Esophagus muscularis mucosa (tissue), 4 donors: ENCODE measurements around the gene THNSL1. TPM values are rescaled to one million over a fixed set of nuclear protein-coding genes. Genes with fewer than 3 reads are reported as not detected.

Experiments used
- DNase-seq: peaks from one replicate; pipeline ENCODE4 v3.0.0-alpha.2; 2017; ENCODE audit errors: extremely low spot score
- H3K27ac ChIP-seq, 4 donors: fragments of 200-600 bp; sonication (generic); replicated peaks in 1 of 4; 1 replicate in 3 of 4; 2 replicates in 1 of 4; pipeline ENCODE4 v1.5.1; 2016 to 2019; ENCODE audit warnings: mild to moderate bottlenecking in 1 of 4
- H3K27me3 ChIP-seq, 4 donors: fragments of 200-600 bp; sonication (generic); one replicate each; pipeline versions ENCODE4 v1.5.1 to v1.6.0; 2016 to 2019
- H3K36me3 ChIP-seq, 4 donors: fragments of 200-600 bp; sonication (generic); one replicate each; pipeline ENCODE4 v1.5.1; 2016 to 2019
- H3K4me1 ChIP-seq, 4 donors: fragments of 200-600 bp; sonication (generic); one replicate each; pipeline ENCODE4 v1.5.1; 2016 to 2019
- H3K4me3 ChIP-seq, 4 donors: fragments of 200-600 bp; sonication (generic); 1 replicate in 2 of 4; 2 replicates in 2 of 4; pipeline ENCODE4 v1.5.1; 2016 to 2019; ENCODE audit warnings: mild to moderate bottlenecking in 4 of 4, moderate library complexity in 1 of 4
- H3K9me3 ChIP-seq, 4 donors: fragments of 200-600 bp; sonication (generic); 1 replicate in 3 of 4; 2 replicates in 1 of 4; pipeline ENCODE4 v1.5.1; 2016 to 2019
- EP300 ChIP-seq: sonication (generic); formaldehyde crosslinking; IDR thresholded peaks from one replicate; pipeline ENCODE4 v1.6.1; 2017; ENCODE audit warnings: antibody characterized with exemption
- POLR2A ChIP-seq: fragments of 450-650 bp; IDR thresholded peaks from one replicate; pipeline ENCODE4 v1.6.1; 2017; ENCODE audit warnings: antibody characterized with exemption, moderate library complexity, mild to moderate bottlenecking, low read depth
- POLR2AphosphoS5 ChIP-seq, 2 donors: sonication (generic); formaldehyde crosslinking; IDR thresholded peaks; one replicate each; pipeline ENCODE4 v1.6.1; 2017; ENCODE audit warnings: antibody characterized with exemption in 2 of 2
- WGBS: methylation state at CpG from one replicate; pipeline ENCODE4 v1.1.5; 2018; 5-methylcytosine and 5-hydroxymethylcytosine counted together
- intact Hi-C: fragments of 100-400 bp; cut with DNase I; formaldehyde crosslinking; loops from one replicate; pipeline ENCODE4 v1.15.1; 2023
- total RNA-seq, 4 donors: library from RNA; depleted of rRNA; stranded (reverse); fragments of >200 nt; gene quantifications; one replicate each; pipeline versions ENCODE4 v1.1.0 to v1.2.1, GENCODE V29; 2016
- TF ChIP-seq, protein P1 (sequence below), 3 experiments: fragments of 200-600 bp in 2 of 3; fragments of 450-650 bp in 1 of 3; sonication (generic) in 2 of 3; IDR thresholded peaks; one replicate each; pipeline ENCODE4 v1.5.1; 2017 to 2019; ENCODE audit warnings: antibody characterized with exemption in 3 of 3, mild to moderate bottlenecking in 2 of 3, moderate library complexity in 1 of 3

Gene THNSL1
- total RNA-seq, 4 donors from 2014 or later: 0.65 to 1.1 (median 0.75) TPM

DNA sequence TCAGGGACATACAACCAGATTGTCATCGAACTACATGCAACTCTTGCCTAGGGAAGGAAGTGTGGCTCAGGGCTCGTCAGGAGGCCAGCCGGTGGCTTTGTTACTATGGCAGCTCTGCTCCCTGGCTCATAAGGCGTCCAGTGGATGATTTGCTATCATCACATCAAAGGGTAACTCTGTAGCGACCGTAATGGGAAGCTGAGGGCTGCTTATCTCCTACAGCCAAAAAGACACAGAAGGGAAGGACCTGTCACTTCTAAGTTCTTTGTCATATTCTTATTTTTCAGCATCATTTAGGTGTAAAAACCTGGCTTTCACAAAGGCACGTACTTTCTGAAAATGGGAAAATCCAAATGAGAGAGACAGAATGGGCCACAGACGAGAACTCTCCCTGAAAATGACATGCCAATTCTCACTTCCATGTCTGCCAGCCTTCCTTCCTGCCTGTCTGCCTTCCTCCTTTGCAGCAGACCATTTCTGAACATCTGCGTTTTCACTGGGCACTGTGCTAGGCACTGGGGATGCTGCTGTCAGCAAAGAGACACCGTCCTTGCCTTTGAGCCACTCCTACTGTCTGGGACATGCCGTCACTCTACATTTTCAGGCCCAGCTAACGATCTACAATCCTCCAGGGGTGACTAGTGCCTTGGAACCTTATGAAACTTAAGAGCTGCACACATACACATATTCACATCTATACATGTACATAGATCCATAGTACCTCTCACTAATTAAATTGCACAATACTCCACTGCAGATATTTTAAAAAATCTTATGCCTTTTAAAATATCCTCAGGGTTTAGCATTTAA lies 27.4 kb upstream of the THNSL1 start:
- no peaks in the 10 kb centered on the region for H3K9me3 ChIP-seq
- peaks cover 0 to 3% (median 0%) of the 10 kb centered on the region in 4 donors for H3K27me3 ChIP-seq
- 68% methylated on average over 12 of the region's 12 CpGs for WGBS
- H3K27ac ChIP-seq: no peak overlapping the region
- H3K36me3 ChIP-seq: no peaks in the 10 kb centered on the region
- no peak overlapping the region for H3K4me3 ChIP-seq
- intact Hi-C loops: no loop called here
- no peak for TF ChIP-seq EP300
- TF ChIP-seq POLR2AphosphoS5 (IDR thresholded peaks at IDR 0.05): no peak
- TF ChIP-seq, protein P1, sequence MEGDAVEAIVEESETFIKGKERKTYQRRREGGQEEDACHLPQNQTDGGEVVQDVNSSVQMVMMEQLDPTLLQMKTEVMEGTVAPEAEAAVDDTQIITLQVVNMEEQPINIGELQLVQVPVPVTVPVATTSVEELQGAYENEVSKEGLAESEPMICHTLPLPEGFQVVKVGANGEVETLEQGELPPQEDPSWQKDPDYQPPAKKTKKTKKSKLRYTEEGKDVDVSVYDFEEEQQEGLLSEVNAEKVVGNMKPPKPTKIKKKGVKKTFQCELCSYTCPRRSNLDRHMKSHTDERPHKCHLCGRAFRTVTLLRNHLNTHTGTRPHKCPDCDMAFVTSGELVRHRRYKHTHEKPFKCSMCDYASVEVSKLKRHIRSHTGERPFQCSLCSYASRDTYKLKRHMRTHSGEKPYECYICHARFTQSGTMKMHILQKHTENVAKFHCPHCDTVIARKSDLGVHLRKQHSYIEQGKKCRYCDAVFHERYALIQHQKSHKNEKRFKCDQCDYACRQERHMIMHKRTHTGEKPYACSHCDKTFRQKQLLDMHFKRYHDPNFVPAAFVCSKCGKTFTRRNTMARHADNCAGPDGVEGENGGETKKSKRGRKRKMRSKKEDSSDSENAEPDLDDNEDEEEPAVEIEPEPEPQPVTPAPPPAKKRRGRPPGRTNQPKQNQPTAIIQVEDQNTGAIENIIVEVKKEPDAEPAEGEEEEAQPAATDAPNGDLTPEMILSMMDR (IDR thresholded peaks at IDR 0.05): no peak
- TF ChIP-seq POLR2A: no peak
- H3K4me1 ChIP-seq: peaks cover 0 to 6% (median 0%) of the 10 kb centered on the region in 4 donors
- no peak for DNase-seq

DNA sequence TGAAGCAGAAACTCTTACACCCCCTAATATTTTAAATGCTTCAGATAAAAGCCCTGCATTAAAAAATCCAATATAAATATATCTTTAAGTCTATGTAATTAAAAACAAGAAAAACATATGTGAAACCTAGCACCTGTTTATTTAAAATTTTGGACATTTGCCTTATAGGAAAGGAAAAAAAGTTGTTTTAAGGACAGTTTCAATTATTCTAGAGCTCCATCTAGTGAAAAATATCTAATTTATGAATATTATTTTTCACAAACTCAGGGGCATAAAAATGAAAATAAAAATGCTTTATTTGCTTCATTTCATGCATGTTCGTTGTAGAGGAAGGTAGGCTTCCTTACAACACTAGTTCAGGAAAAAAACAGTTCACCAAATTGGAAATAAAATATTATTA lies 26.5 kb upstream of the THNSL1 start:
- Histone ChIP-seq H3K27me3 (peaks cover 0 to 3% (median 0%) of the 10 kb centered on the region in 4 donors), H3K4me3 (no peak overlapping the region), H3K27ac (no peak overlapping the region), H3K4me1 (peaks cover 0 to 3% (median 0%) of the 10 kb centered on the region in 4 donors), H3K9me3 (no peaks in the 10 kb centered on the region), H3K36me3 (no peaks in the 10 kb centered on the region)
- intact Hi-C loops: loop anchor here (2.0 kb wide), 1 partner anchor 347 kb away; no protein-coding TSS in a partner anchor
- no peak for DNase-seq
- 15% methylated on average over 1 of the region's 1 CpG for WGBS
- no peak for TF ChIP-seq POLR2A
- TF ChIP-seq, protein P1 (IDR thresholded peaks at IDR 0.05): peak; percentile 20 to 30 (median 22)

DNA sequence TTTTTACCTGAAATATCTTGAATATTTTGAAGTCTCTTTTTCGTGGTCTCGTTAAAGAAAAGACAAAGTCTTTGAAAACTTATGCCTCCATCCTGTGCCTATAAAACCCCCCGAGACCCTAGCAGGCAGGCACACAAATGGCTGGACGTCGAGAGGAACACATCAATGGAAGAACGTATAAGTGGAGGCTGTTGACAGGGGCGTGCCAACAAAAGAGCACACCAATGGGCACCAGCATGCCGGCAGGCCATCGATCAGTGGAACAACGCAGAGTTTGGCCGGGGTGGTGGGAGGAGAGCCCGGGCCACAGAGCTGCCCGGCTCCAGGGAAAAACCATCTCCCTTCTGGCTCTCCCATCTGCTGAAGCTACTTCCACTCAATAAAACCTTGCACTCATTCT lies 25.1 kb upstream of the THNSL1 start:
- H3K9me3 ChIP-seq: no peaks in the 10 kb centered on the region
- no peak overlapping the region for H3K4me3 ChIP-seq
- H3K27me3 ChIP-seq: peaks cover 0 to 3% (median 0%) of the 10 kb centered on the region in 4 donors
- intact Hi-C loops: loop anchor here (2.0 kb wide), 1 partner anchor 348 kb away; no protein-coding TSS in a partner anchor
- H3K36me3 ChIP-seq: no peaks in the 10 kb centered on the region
- 95% methylated on average over 13 of the region's 13 CpGs for WGBS
- no peaks in the 10 kb centered on the region for H3K4me1 ChIP-seq
- H3K27ac ChIP-seq: no peak overlapping the region
- TF ChIP-seq EP300 (no peak), POLR2AphosphoS5 (IDR thresholded peaks at IDR 0.05) (no peak)
- DNase-seq: no peak

DNA sequence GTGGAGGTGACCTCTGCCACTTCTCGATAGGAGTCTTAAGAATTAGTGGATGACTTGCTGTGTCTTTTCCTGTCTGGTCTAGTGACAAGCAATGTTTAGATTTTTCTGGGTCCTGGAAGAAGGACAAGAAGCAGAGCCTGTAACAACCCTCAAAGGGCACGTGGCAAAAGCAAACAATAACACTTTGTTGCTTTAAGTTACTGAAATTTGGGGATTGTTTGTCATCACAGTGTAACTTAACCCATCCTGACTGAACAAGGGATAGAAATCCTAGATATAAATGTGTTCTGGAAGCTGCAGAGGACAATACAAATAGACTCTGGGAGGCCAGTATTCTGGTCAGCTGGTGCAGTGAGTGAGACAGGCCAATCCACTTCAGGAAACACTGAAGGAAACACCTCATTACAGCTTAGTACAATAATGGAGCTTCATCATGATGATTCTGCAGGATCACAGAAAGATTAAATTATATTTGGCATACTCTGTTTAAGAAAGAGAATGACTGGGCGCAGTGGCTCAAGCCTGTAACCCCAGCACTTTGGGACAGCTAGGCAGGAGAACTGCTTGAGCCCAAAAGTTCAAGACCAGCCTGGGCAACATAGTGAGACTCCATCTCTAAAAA lies 23.8 kb upstream of the THNSL1 start:
- Histone ChIP-seq H3K4me1 (no peaks in the 10 kb centered on the region), H3K36me3 (no peaks in the 10 kb centered on the region), H3K27ac (no peak overlapping the region), H3K27me3 (peaks cover 0 to 3% (median 0%) of the 10 kb centered on the region in 4 donors), H3K9me3 (no peaks in the 10 kb centered on the region), H3K4me3 (no peak overlapping the region)
- DNase-seq: no peak
- WGBS: 76% methylated on average over 3 of the region's 3 CpGs
- TF ChIP-seq, protein P1 (IDR thresholded peaks at IDR 0.05): no peak
- TF ChIP-seq EP300: no peak
- TF ChIP-seq POLR2A: no peak
- no peak for TF ChIP-seq POLR2AphosphoS5 (IDR thresholded peaks at IDR 0.05)
- intact Hi-C loops: no loop called here

DNA sequence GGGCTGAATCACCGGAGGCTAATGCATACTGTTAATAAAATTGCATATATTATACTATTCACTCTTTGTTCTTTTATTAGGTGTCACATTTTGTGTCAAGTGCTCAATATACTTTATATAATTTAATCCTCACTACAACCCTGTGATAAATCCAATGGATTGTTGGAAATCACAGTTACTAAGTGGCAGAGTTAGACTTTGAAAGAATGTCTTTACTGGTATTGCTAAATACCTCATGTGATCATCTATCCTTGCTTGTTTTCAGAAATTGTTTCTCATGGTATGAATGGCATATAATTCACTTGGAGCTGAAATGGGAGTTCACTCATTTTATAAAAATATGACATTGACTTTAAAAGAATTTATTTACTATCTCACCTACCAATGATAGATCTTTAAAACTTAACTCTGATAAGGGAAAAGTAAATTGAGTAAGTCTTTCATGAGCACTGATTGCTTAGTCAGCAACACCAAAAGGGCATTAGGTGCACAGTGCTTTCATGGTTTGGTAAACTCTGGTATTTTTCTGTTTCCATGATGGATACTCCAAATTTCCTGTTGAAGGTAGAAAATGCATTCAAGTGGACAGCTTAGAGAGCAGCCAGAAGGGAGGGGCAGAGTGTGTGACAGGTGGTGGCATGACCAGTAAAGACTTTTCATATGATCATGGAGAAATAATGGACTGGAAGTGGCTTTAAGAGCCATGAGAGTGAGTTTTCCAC lies 23.0 kb upstream of the THNSL1 start:
- WGBS: 97% methylated on average over 1 of the region's 1 CpG
- intact Hi-C loops: no loop called here
- Histone ChIP-seq H3K9me3 (no peaks in the 10 kb centered on the region), H3K4me3 (no peak overlapping the region), H3K36me3 (no peaks in the 10 kb centered on the region), H3K27me3 (peaks cover 0 to 3% (median 0%) of the 10 kb centered on the region in 4 donors), H3K27ac (no peak overlapping the region), H3K4me1 (no peaks in the 10 kb centered on the region)
- no peak for DNase-seq
- TF ChIP-seq EP300 (no peak), POLR2AphosphoS5 (IDR thresholded peaks at IDR 0.05) (no peak), POLR2A (no peak)
- TF ChIP-seq, protein P1 (IDR thresholded peaks at IDR 0.05): no peak
